Measurements from ENCODE around the gene ZNF705A. TPM values are rescaled to one million over a fixed set of nuclear protein-coding genes. Genes with fewer than 3 reads are reported as not detected.

The ZNF705A gene
- polyA plus RNA-seq, 3 donors = not detected

DNA sequence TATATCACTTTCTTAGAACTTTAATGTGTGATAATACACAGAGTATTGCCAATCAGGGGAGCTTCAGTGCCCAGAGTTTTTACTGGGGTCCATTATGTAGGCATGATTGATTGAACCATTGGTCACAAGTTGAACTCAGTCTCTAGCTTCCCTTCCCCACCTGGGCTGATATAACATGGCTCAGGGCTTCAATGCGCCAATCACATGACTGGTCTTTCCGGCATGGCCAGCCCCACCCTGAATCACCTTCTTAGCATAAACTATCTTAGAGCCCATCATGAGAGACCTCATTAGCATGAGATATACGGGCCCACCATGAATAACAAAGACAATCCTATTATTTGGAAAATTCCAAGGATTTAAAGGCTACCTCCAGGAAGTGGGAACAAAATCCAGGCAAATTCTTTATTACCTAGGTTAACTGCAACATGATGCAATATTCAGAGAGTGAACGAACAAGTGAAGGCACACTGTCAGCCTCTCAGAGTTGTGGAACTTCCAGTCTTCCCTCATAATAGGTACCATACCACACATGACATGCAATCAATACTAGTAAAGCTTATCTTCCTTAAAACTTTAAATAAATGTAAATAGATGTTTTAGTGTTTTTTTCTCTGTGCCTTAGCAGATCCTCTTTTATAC is 36.6 kb upstream of the ZNF705A start:
- H3K27me3 Mint-ChIP-seq (ENCODE audit: low read depth in 3 of 3) = peaks cover 0 to 2% (median 0%) of the 10 kb centered on the region in 3 donors
- H3K4me1 ChIP-seq (ENCODE audit: control insufficient read depth in 1 of 2, insufficient read depth in 2 of 2, low read length in 2 of 2) = peaks cover 11 to 22% of the 10 kb centered on the region in 2 donors
- H3K4me1 Mint-ChIP-seq = peaks cover 35% of the 10 kb centered on the region
- H2AFZ ChIP-seq (ENCODE audit: insufficient read depth, low read depth, low read length, poor library complexity, severe bottlenecking) = no peak overlapping the region
- no peaks in the 10 kb centered on the region for H3K27me3 ChIP-seq (ENCODE audit: control insufficient read depth in 2 of 2, insufficient read depth in 2 of 2, low read length in 2 of 2)
- no peak overlapping the region for H3K4me3 Mint-ChIP-seq
- H3K9ac ChIP-seq (ENCODE audit: insufficient read depth, low read length, poor library complexity, severe bottlenecking) = no peak overlapping the region
- H3K36me3 Mint-ChIP-seq = peaks cover 21 to 27% of the 10 kb centered on the region in 2 donors
- no peak for DNase-seq
- no peaks in the 10 kb centered on the region for H4K20me1 ChIP-seq (ENCODE audit: insufficient read depth, low read length)
- no peak overlapping the region for H3K27ac ChIP-seq (ENCODE audit: low read depth in 1 of 2, low read length in 2 of 2)
- intact Hi-C loops (cut with micrococcal nuclease) = no loop called here
- no peaks in the 10 kb centered on the region for H3K36me3 ChIP-seq (replicated peaks in 1 of 2; ENCODE audit: control insufficient read depth in 1 of 2, insufficient read depth in 2 of 2, low read length in 2 of 2)
- TF ChIP-seq CTCF (IDR thresholded peaks at IDR 0.05) = no peak
- H3K79me2 ChIP-seq (ENCODE audit: insufficient read depth, low read length) = peaks cover 15% of the 10 kb centered on the region
- H3K27ac Mint-ChIP-seq = no peak overlapping the region
- H3K9me3 Mint-ChIP-seq = peaks cover 0 to 4% (median 0%) of the 10 kb centered on the region in 7 donors
- WGBS (ENCODE audit: insufficient coverage) = 100% methylated on average over 2 of the region's 4 CpGs
- H3K4me2 ChIP-seq (replicated peaks; ENCODE audit: extremely low read depth, low read length, poor library complexity, severe bottlenecking) = no peak overlapping the region
- no peak overlapping the region for H3K4me3 ChIP-seq (replicated peaks in 1 of 3; ENCODE audit: low read depth in 2 of 3, low read length in 3 of 3)
- H3K9me3 ChIP-seq (replicated peaks in 1 of 2; ENCODE audit: control insufficient read depth in 1 of 2, insufficient read depth in 1 of 2, low read length in 2 of 2) = no peaks in the 10 kb centered on the region

DNA sequence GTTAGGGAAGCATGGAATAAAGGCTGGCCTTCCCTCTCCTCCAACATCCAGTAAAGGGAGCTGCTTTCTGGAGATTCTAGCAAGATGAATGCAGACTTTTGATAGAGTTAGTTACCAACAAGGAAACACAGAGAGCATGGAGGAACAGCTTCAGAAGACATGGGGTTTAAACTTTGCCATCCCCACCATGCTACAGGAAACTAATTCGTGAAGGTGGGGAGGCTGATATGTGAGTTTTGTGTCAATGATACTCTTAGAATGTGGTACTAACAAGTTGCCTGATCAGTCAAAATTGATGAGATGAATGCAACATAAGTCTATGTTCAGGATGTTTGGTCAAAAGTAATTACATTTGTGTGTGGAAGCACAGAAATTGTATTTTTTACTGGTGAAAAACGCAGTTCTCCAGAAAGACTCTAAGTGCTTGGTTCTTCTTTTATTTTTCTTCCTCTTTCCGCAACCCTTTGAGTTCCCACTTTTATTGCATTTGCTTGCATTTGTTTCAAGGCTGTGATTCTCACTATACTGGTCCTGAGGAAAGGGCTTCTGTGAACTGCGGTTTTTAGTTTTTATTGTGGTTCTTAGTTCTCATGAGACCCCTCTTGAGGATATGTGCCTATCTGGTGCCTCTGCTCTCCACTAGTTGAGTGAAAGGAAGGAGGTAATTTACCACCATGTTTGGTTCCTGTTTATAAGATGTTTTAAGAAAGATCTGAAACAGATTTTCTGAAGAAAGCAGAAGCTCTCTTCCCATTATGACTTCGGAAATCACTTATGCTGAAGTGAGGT is 33.5 kb upstream of the ZNF705A start, which contains the start of gene CLEC4A:
CLEC4A (plus strand) TSS at position 494 of the 789 bp plus-strand sequence; CDS start at position 756, 262 bp downstream.
- H3K4me1 ChIP-seq (ENCODE audit: control insufficient read depth in 1 of 2, insufficient read depth in 2 of 2, low read length in 2 of 2) = peaks cover 38 to 53% of the 10 kb centered on the region in 2 donors
- Mint-ChIP-seq H3K36me3 (peaks cover 44 to 47% of the 10 kb centered on the region in 2 donors), H3K27ac (peak within 1 kb of the TSS; percentile 89 to 94 (median 93)), H3K4me3 (peak within 1 kb of the TSS; percentile 88 to 96), H3K27me3 (ENCODE audit: low read depth in 3 of 3) (peaks cover 0 to 2% (median 2%) of the 10 kb centered on the region in 3 donors), H3K4me1 (peaks cover 60% of the 10 kb centered on the region), H3K9me3 (peaks cover 0 to 2% (median 0%) of the 10 kb centered on the region in 7 donors)
- intact Hi-C loops (cut with micrococcal nuclease) = no loop called here
- H2AFZ ChIP-seq (ENCODE audit: insufficient read depth, low read depth, low read length, poor library complexity, severe bottlenecking) = peak within 1 kb of the TSS; percentile 87
- H3K27me3 ChIP-seq (ENCODE audit: control insufficient read depth in 2 of 2, insufficient read depth in 2 of 2, low read length in 2 of 2) = no peaks in the 10 kb centered on the region
- TF ChIP-seq CTCF (IDR thresholded peaks at IDR 0.05) = no peak
- peaks cover 13% of the 10 kb centered on the region for H4K20me1 ChIP-seq (ENCODE audit: insufficient read depth, low read length)
- H3K9ac ChIP-seq (ENCODE audit: insufficient read depth, low read length, poor library complexity, severe bottlenecking) = peak within 1 kb of the TSS; percentile 70
- H3K79me2 ChIP-seq (ENCODE audit: insufficient read depth, low read length) = peaks cover 47% of the 10 kb centered on the region
- H3K9me3 ChIP-seq (replicated peaks in 1 of 2; ENCODE audit: control insufficient read depth in 1 of 2, insufficient read depth in 1 of 2, low read length in 2 of 2) = no peaks in the 10 kb centered on the region
- peak within 1 kb of the TSS; percentile 57 to 96 for H3K27ac ChIP-seq (ENCODE audit: low read depth in 1 of 2, low read length in 2 of 2)
- DNase-seq = peak; percentile 30 to 62 (median 44)
- peaks cover 0 to under 1% of the 10 kb centered on the region in 2 donors for H3K36me3 ChIP-seq (replicated peaks in 1 of 2; ENCODE audit: control insufficient read depth in 1 of 2, insufficient read depth in 2 of 2, low read length in 2 of 2)
- H3K4me3 ChIP-seq (replicated peaks in 1 of 3; ENCODE audit: low read depth in 2 of 3, low read length in 3 of 3) = peak within 1 kb of the TSS; percentile 64 to 99 (median 92)
- no CpG with 5 or more reads among the region's 5 CpGs for WGBS (ENCODE audit: insufficient coverage)
- H3K4me2 ChIP-seq (replicated peaks; ENCODE audit: extremely low read depth, low read length, poor library complexity, severe bottlenecking) = peak within 1 kb of the TSS; percentile 92
